ENCODE results near the gene MICAL2.

MICAL2 gene

DNA sequence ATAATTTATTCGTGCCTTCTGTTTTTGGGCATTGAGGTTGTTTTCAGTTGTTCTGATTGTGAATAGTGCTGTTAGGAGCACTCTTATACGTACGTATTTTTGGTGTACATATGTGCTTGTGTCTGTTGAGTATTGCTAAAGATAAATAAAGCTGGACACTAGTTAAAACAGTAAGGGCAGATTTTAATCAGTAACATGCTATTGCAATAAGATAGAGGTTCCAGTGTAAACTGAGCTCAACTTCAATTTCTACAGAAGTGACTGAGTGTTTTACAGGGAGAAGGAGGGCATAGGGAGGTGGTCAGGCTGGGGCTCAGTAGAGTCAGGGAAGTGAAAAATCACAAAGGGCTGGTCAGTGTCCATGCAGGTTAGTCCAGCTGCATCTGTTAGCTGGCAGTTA is 191.0 kb downstream of the MICAL2 start:
- in situ Hi-C loops (cut with HindIII; ENCODE audit: low pct_unique_long_range_greater_than_20kb, low sequenced_read_pairs): no loop called here
- no peak for DNase-seq (ENCODE audit: low read depth in 1 of 2, low spot score in 1 of 2)
- no peak for TF ChIP-seq JUND (IDR thresholded peaks at IDR 0.05; ENCODE audit: low read depth)

DNA sequence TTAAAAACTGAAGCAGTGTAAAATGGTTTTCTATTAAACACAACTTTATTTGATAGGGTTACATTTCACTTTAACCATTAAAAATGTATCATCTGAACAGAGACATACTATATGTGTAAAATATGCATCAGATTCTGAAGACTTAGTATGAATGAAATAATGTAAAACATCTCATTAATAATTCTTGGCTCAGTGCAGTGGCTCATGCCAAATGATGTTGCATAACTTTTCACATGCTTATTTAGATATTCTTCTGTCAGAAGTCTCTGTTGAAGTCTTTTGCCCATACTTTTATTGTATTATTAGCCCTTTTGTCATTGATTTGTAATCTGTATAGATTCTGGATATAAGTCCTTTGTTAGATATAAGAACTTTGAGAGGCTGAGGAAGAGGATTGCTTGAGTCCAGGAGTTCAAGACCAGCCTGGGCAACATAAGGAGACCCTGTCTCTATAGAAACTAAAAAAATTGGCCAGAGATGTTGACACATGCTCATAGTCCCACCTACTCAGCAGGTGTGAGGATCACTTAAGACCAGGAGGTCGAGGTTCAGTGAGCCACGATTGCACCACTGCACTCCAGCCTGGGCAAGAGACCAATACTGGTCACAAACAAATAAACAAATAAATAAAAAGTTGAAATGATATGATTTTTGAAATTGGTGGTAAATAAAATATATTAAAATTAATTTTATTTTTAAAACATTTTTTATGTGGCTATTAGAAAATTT is 193.2 kb downstream of the MICAL2 start:
- no peak for DNase-seq (ENCODE audit: low read depth in 1 of 2, low spot score in 1 of 2)
- in situ Hi-C loops (cut with HindIII; ENCODE audit: low pct_unique_long_range_greater_than_20kb, low sequenced_read_pairs): no loop called here
- no peak for TF ChIP-seq JUND (IDR thresholded peaks at IDR 0.05; ENCODE audit: low read depth)

DNA sequence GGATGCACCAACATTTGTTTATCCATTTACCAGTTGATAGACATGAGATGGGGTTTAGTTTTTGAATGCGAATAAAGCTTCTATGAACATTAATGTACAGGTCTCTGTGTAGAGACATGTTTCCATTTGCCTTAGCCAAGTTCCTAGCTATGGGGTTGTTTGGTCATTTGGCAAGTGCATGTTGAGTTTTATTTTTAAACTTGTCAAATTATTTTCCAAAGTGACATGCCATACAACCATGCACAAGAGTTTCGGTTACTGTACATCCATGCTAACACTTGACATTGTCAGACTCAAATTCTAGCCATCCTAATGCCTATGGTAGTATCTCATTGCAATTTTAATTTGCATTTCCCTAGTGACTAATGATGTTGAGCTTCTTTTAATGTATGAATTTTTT is 196.4 kb downstream of the MICAL2 start:
- DNase-seq (ENCODE audit: low read depth in 1 of 2, low spot score in 1 of 2): no peak
- no peak for TF ChIP-seq JUND (IDR thresholded peaks at IDR 0.05; ENCODE audit: low read depth)
- in situ Hi-C loops (cut with HindIII; ENCODE audit: low pct_unique_long_range_greater_than_20kb, low sequenced_read_pairs): no loop called here

DNA sequence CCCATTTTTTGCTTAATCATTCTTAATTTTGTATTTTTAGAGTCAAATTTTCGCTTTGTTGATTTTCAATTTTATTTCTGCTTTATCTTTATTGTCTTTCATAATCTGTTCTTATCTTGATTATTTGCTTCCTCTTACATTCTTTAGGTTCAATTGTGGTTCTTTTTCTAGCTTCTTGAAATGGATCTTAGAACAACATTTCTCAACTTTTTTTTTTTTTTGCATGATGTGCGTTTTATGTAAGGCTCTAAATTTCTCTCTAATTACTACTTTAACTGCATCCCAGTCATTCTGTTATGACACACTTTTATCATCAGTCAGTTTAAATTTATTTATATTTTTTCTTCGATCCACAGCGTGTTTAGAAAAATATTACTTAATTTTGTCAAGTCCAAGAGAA is 201.7 kb downstream of the MICAL2 start:
- DNase-seq (ENCODE audit: low read depth in 1 of 2, low spot score in 1 of 2): no peak
- in situ Hi-C loops (cut with HindIII; ENCODE audit: low pct_unique_long_range_greater_than_20kb, low sequenced_read_pairs): no loop called here
- no peak for TF ChIP-seq JUND (IDR thresholded peaks at IDR 0.05; ENCODE audit: low read depth)

Data from T47D (cell line).